SK-N-SH treated with all-trans-retinoic acid at 6 μM for 48 hours (cell line): ENCODE data around the gene SEMA5B.

Source experiments
- ATAC-seq: fragments of 200-7000 bp; cut with Tn5 transposase; 3 replicates; pipeline ENCODE4 v1.9.1; 2020; ENCODE audit warnings: mild to moderate bottlenecking, moderate library complexity
- ARNTL ChIP-seq: fragments of 450-650 bp; formaldehyde crosslinking; IDR thresholded peaks from 2 replicates; pipeline ENCODE4 v1.5.0; 2020; ENCODE audit warnings: low read depth, mild to moderate bottlenecking, moderate library complexity, borderline replicate concordance
- BACH2 ChIP-seq: fragments of 250-450 bp; sonication (Bioruptor Pico); IDR thresholded peaks from 2 replicates; pipeline ENCODE4 v1.9.0; 2021; ENCODE audit warnings: mild to moderate bottlenecking, borderline replicate concordance
- CSDC2 ChIP-seq: fragments of 250-450 bp; sonication (Bioruptor Pico); IDR thresholded peaks from 2 replicates; pipeline ENCODE4 v1.5.0; 2020; ENCODE audit warnings: mild to moderate bottlenecking, moderate library complexity
- ESRRG ChIP-seq: fragments of 250-450 bp; sonication (Bioruptor Pico); IDR thresholded peaks from 2 replicates; pipeline ENCODE4 v1.6.1; 2021; ENCODE audit warnings: mild to moderate bottlenecking
- OSR1 ChIP-seq: fragments of 250-450 bp; sonication (Bioruptor Pico); IDR thresholded peaks from 2 replicates; pipeline ENCODE4 v1.8.0; 2022; ENCODE audit warnings: moderate library complexity, mild to moderate bottlenecking, inconsistent platforms
- PATZ1 ChIP-seq: fragments of 250-450 bp; sonication (Bioruptor Pico); IDR thresholded peaks from 2 replicates; pipeline ENCODE4 v1.8.0; 2020; ENCODE audit warnings: mild to moderate bottlenecking, moderate library complexity, borderline replicate concordance
- PPARA ChIP-seq: fragments of 250-450 bp; sonication (Bioruptor Pico); IDR thresholded peaks from 2 replicates; pipeline ENCODE4 v1.5.0; 2020; ENCODE audit warnings: mild to moderate bottlenecking, borderline replicate concordance
- RARB ChIP-seq: fragments of 250-450 bp; sonication (Bioruptor Pico); IDR thresholded peaks from 2 replicates; pipeline ENCODE4 v1.8.0; 2021; ENCODE audit warnings: mild to moderate bottlenecking, moderate library complexity
- TCF4 ChIP-seq: fragments of 250-450 bp; sonication (Bioruptor Pico); IDR thresholded peaks from 2 replicates; pipeline ENCODE4 v1.8.0; 2021; ENCODE audit warnings: mild to moderate bottlenecking, moderate library complexity, borderline replicate concordance
- TOX ChIP-seq: fragments of 250-450 bp; sonication (Bioruptor Pico); IDR thresholded peaks from 2 replicates; pipeline ENCODE4 v1.8.0; 2021; ENCODE audit warnings: mild to moderate bottlenecking, moderate library complexity, borderline replicate concordance
- ZFP3 ChIP-seq: fragments of 250-450 bp; sonication (Bioruptor Pico); IDR thresholded peaks from 2 replicates; pipeline ENCODE4 v1.5.0; 2020; ENCODE audit warnings: mild to moderate bottlenecking, moderate library complexity
- ZFP30 ChIP-seq: fragments of 450-650 bp; formaldehyde crosslinking; IDR thresholded peaks from 2 replicates; pipeline ENCODE4 v1.5.0; 2022; ENCODE audit warnings: mild to moderate bottlenecking, moderate library complexity
- ZNF565 ChIP-seq: fragments of 450-650 bp; formaldehyde crosslinking; conservative IDR thresholded peaks from 2 replicates; pipeline ENCODE4 v1.5.0; 2020; ENCODE audit warnings: low read depth, mild to moderate bottlenecking, moderate library complexity
- ZNF70 ChIP-seq: fragments of 450-650 bp; formaldehyde crosslinking; IDR thresholded peaks from 2 replicates; pipeline ENCODE4 v1.5.0; 2020; ENCODE audit warnings: mild to moderate bottlenecking, moderate library complexity
- ZNF8 ChIP-seq: fragments of 450-650 bp; formaldehyde crosslinking; IDR thresholded peaks from 2 replicates; pipeline ENCODE4 v1.5.0; 2020; ENCODE audit warnings: mild to moderate bottlenecking, moderate library complexity
- TF ChIP-seq, protein P1 (sequence below): fragments of 250-450 bp; sonication (Bioruptor Pico); IDR thresholded peaks from 2 replicates; pipeline ENCODE4 v1.5.1; 2020; ENCODE audit warnings: low read depth, mild to moderate bottlenecking, moderate library complexity
- TF ChIP-seq, protein P2 (sequence below): fragments of 250-450 bp; sonication (Bioruptor Pico); IDR thresholded peaks from 2 replicates; pipeline ENCODE4 v1.5.0; 2020; ENCODE audit warnings: mild to moderate bottlenecking, moderate library complexity

SEMA5B gene

DNA sequence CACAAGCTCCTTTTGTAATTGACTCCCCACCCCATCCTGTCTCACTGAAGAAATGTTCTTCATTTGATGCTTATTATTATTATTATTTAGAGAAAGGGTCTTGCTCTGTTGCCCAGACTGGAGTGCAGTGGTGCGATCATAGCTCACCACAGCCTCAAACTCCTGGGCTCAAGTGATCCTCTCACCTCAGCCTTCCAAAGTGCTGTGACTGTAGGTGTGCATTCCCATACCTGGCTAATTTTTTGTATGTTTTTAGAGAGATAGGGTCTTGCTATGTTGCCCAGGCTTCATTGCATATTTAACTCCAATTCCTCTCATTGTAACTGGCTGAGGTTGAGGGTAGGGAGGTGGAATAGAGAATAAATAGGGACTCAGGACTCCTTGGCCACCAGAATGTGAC lies 22.3 kb downstream of the SEMA5B start:
- TF ChIP-seq BACH2 (CRISPR knock-in tag): no peak
- TF ChIP-seq, protein P1, sequence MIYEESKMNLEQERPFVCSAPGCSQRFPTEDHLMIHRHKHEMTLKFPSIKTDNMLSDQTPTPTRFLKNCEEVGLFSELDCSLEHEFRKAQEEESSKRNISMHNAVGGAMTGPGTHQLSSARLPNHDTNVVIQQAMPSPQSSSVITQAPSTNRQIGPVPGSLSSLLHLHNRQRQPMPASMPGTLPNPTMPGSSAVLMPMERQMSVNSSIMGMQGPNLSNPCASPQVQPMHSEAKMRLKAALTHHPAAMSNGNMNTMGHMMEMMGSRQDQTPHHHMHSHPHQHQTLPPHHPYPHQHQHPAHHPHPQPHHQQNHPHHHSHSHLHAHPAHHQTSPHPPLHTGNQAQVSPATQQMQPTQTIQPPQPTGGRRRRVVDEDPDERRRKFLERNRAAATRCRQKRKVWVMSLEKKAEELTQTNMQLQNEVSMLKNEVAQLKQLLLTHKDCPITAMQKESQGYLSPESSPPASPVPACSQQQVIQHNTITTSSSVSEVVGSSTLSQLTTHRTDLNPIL (CRISPR knock-in tag): no peak
- TF ChIP-seq OSR1 (CRISPR knock-in tag): no peak
- TF ChIP-seq, protein P2, sequence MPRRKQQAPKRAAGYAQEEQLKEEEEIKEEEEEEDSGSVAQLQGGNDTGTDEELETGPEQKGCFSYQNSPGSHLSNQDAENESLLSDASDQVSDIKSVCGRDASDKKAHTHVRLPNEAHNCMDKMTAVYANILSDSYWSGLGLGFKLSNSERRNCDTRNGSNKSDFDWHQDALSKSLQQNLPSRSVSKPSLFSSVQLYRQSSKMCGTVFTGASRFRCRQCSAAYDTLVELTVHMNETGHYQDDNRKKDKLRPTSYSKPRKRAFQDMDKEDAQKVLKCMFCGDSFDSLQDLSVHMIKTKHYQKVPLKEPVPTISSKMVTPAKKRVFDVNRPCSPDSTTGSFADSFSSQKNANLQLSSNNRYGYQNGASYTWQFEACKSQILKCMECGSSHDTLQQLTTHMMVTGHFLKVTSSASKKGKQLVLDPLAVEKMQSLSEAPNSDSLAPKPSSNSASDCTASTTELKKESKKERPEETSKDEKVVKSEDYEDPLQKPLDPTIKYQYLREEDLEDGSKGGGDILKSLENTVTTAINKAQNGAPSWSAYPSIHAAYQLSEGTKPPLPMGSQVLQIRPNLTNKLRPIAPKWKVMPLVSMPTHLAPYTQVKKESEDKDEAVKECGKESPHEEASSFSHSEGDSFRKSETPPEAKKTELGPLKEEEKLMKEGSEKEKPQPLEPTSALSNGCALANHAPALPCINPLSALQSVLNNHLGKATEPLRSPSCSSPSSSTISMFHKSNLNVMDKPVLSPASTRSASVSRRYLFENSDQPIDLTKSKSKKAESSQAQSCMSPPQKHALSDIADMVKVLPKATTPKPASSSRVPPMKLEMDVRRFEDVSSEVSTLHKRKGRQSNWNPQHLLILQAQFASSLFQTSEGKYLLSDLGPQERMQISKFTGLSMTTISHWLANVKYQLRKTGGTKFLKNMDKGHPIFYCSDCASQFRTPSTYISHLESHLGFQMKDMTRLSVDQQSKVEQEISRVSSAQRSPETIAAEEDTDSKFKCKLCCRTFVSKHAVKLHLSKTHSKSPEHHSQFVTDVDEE (CRISPR knock-in tag): no peak
- no peak for TF ChIP-seq ARNTL (CRISPR knock-in tag)
- ATAC-seq: no peak

GRCh38 chr3:123004201-123004918 lies 23.2 kb downstream of the SEMA5B start:
- no peak for ATAC-seq
- TF ChIP-seq ESRRG (CRISPR knock-in tag) (no peak), ZNF565 (CRISPR knock-in tag) (no peak), BACH2 (CRISPR knock-in tag) (no peak), ZNF8 (CRISPR knock-in tag) (no peak), PATZ1 (no peak), ZFP30 (CRISPR knock-in tag) (no peak), ZFP3 (no peak), ZNF70 (CRISPR knock-in tag) (no peak), RARB (CRISPR knock-in tag) (no peak), TOX (CRISPR knock-in tag) (no peak), PPARA (CRISPR knock-in tag) (no peak), TCF4 (CRISPR knock-in tag) (no peak), CSDC2 (CRISPR knock-in tag) (no peak), ARNTL (CRISPR knock-in tag) (no peak)
- TF ChIP-seq, protein P1 (CRISPR knock-in tag): no peak
- TF ChIP-seq, protein P2 (CRISPR knock-in tag): no peak
- TF ChIP-seq, all 23 proteins: peak for 0

- no peak for TF ChIP-seq PPARA (CRISPR knock-in tag)
- TF ChIP-seq ZNF70 (CRISPR knock-in tag): no peak
- no peak for ATAC-seq
Measured at GRCh38 chr3:123002749-123003497, 24.6 kb downstream of the SEMA5B start.
